HepG2 (cell line): ENCODE data around the gene MRPS2. TPM values are rescaled to one million over a fixed set of nuclear protein-coding genes. Genes with fewer than 3 reads are reported as not detected.

Source experiments
- BORCS8-MEF2B ChIP-seq: sonication (generic); formaldehyde crosslinking; IDR thresholded peaks from 2 replicates; pipeline ENCODE4 v1.8.0; 2022; ENCODE audit warnings: mild to moderate bottlenecking, missing genetic modification reagents
- GTF2F1 ChIP-seq: fragments of 150-350 bp; IDR thresholded peaks from 2 replicates; pipeline ENCODE4 v1.6.1; 2014; ENCODE audit warnings: low read length
- MXI1 ChIP-seq: IDR thresholded peaks from 3 replicates; pipeline ENCODE4 v1.6.1; 2012; ENCODE audit warnings: low read depth, low read length, inconsistent platforms, borderline replicate concordance
- PHF8 ChIP-seq: sonication (generic); formaldehyde crosslinking; IDR thresholded peaks from 2 replicates; pipeline ENCODE4 v1.5.0; 2020; ENCODE audit warnings: missing genetic modification reagents
- SALL1 ChIP-seq: sonication (generic); formaldehyde crosslinking; IDR thresholded peaks from 2 replicates; pipeline ENCODE4 v1.8.0; 2022; ENCODE audit warnings: mild to moderate bottlenecking, missing genetic modification reagents
- SMAD1 ChIP-seq: sonication (generic); formaldehyde crosslinking; IDR thresholded peaks from 2 replicates; pipeline ENCODE4 v1.4.0; 2020; ENCODE audit warnings: missing genetic modification reagents, low read depth, mild to moderate bottlenecking, borderline replicate concordance
- SOX13 ChIP-seq, 3 experiments: fragments of 450-650 bp in 1 of 3; sonication (generic) in 1 of 3; formaldehyde crosslinking in 1 of 3; IDR thresholded peaks in 2 of 3; conservative IDR thresholded peaks in 1 of 3; 2 replicates each; pipeline versions ENCODE4 v1.5.0 to v1.6.1; 2016 to 2020; ENCODE audit warnings: antibody characterized with exemption in 1 of 3, mild to moderate bottlenecking in 1 of 3, missing compliant biosample characterization in 1 of 3, missing genetic modification reagents in 1 of 3, moderate library complexity in 1 of 3
- SP4 ChIP-seq: sonication (generic); formaldehyde crosslinking; IDR thresholded peaks from 2 replicates; pipeline ENCODE4 v1.8.1; 2023; ENCODE audit warnings: mild to moderate bottlenecking, missing genetic modification reagents
- TCF12 ChIP-seq, 2 experiments: fragments of 450-650 bp in 1 of 2; sonication (generic) in 1 of 2; formaldehyde crosslinking in 1 of 2; IDR thresholded peaks; 2 replicates each; pipeline versions ENCODE4 v1.6.1 to v1.8.0; 2017 to 2022; ENCODE audit warnings: antibody characterized with exemption in 1 of 2, mild to moderate bottlenecking in 1 of 2, missing genetic modification reagents in 1 of 2, moderate library complexity in 1 of 2
- YEATS2 ChIP-seq: sonication (generic); formaldehyde crosslinking; IDR thresholded peaks from 2 replicates; pipeline ENCODE4 v1.4.0; 2020; ENCODE audit warnings: missing genetic modification reagents, borderline replicate concordance
- ZNF230 ChIP-seq: sonication (generic); formaldehyde crosslinking; IDR thresholded peaks from 2 replicates; pipeline ENCODE4 v1.4.0; 2020; ENCODE audit warnings: mild to moderate bottlenecking, missing genetic modification reagents
- ZNF468 ChIP-seq: sonication (generic); formaldehyde crosslinking; IDR thresholded peaks from 2 replicates; pipeline ENCODE4 v1.8.0; 2022; ENCODE audit warnings: mild to moderate bottlenecking, moderate library complexity, missing genetic modification reagents
- polyA plus RNA-seq, 8 experiments: library from polyadenylated mRNA; depleted of rRNA in 3 of 8; stranded (reverse) in 7 of 8; unstranded in 1 of 8; fragments of >200 nt; fragmentation: Illumina TruSeq in 4 of 8; extraction: Trizol in 4 of 8; gene quantifications; 2 replicates each; pipeline versions ENCODE4 v1.2.1 to v1.2.3, GENCODE V29; 2011 to 2016; ENCODE audit warnings: low read depth in 4 of 8, missing spikeins in 1 of 8, mixed read lengths in 1 of 8; ENCODE audit not compliant: insufficient read depth in 1 of 8
- total RNA-seq, 5 experiments: library from RNA; depleted of rRNA; stranded (reverse); fragments of >200 nt; fragmentation: Illumina TruSeq; extraction: Trizol; gene quantifications; 2 replicates each; pipeline ENCODE4 v1.2.3, GENCODE V29; 2016; ENCODE audit warnings: low read depth in 1 of 5
- TF ChIP-seq, protein P1 (sequence below): sonication (generic); formaldehyde crosslinking; IDR thresholded peaks from 2 replicates; pipeline ENCODE4 v1.5.0; 2020; ENCODE audit warnings: missing genetic modification reagents, mild to moderate bottlenecking, borderline replicate concordance
- TF ChIP-seq, protein P2 (sequence below): sonication (generic); formaldehyde crosslinking; IDR thresholded peaks from 2 replicates; pipeline ENCODE4 v1.4.0; 2020; ENCODE audit warnings: missing genetic modification reagents, mild to moderate bottlenecking, borderline replicate concordance
- TF ChIP-seq, protein P3 (sequence below): sonication (generic); formaldehyde crosslinking; conservative IDR thresholded peaks from 2 replicates; pipeline ENCODE4 v1.5.0; 2020; ENCODE audit warnings: missing genetic modification reagents
- TF ChIP-seq, protein P4 (sequence below): sonication (generic); formaldehyde crosslinking; IDR thresholded peaks from 2 replicates; pipeline ENCODE4 v1.4.0; 2020; ENCODE audit warnings: missing genetic modification reagents
- TF ChIP-seq, protein P5 (sequence below): sonication (generic); formaldehyde crosslinking; IDR thresholded peaks from 2 replicates; pipeline ENCODE4 v1.5.0; 2020; ENCODE audit warnings: missing genetic modification reagents

MRPS2 gene
- total and polyA plus RNA-seq, 2 of the 13 experiments (the other 11 are each of a cell fraction or from before 2014, with no cell fraction given), result 44.4 to 86.7 TPM

DNA sequence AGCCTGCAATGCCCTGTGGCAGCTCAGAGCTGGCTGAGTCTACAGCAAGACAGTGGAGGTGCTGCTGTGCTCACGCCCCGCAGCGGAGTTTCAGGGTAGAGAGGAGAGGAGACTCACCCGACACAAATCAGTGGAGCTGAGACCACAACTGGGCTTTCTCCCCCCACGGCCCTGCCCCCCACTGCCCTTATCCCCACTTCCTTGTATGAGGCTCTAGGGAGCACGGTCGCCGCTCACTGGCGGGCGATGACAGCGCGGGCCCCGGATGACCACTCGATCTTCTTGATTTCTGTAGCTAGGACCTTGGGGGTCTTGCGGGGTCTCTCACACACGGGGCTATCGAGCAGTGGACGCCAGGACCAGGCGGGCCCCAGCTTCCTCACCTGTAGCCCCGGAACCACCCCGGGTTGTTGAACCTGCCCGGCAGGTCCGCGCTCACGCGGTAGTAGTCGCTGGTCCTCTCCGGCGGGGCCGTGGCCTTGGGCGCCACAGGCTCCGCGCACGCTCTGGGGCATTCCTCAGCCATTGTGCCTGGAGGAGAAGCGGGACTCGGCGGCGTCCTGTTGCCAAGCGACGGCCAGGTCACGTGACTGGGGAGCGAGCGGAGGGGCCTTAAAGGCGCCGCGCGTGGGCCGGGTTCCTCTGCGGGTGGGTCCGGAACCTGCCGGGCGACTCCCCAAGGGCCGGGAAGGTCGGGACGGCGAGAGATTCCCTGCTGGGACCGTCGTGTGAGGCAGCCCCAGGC, 984 bp upstream of the MRPS2 start (continued):
- TF ChIP-seq SP4 (0 out of 2 replicates have a peak, but pooled peaks have one; percentile 26), BORCS8-MEF2B (CRISPR knock-in tag) (peak; percentile 66; the same call in 1 of the 2 replicates), GTF2F1 (peak; percentile 84), SOX13 (IDR thresholded peaks at IDR 0.05) (no peak), SOX13 (CRISPR knock-in tag; conservative IDR thresholded peaks at IDR 0.05 in 1 of 2, IDR thresholded peaks at IDR 0.05 in 1 of 2) (0 out of 4 replicates have a peak, but pooled peaks of 1 of the 2 experiments have one; percentile 22), PHF8 (CRISPR knock-in tag) (peak; percentile 31; the same call in 1 of the 2 replicates), MXI1 (peak; percentile 98), ZNF230 (0 out of 2 replicates have a peak, but pooled peaks have one; percentile 21), YEATS2 (CRISPR knock-in tag) (0 out of 2 replicates have a peak, but pooled peaks have one; percentile 39), SMAD1 (0 out of 2 replicates have a peak, but pooled peaks have one; percentile 59), ZNF468 (no peak), TCF12 (IDR thresholded peaks at IDR 0.05) (no peak), TCF12 (CRISPR knock-in tag; IDR thresholded peaks at IDR 0.05) (0 out of 2 replicates have a peak, but pooled peaks have one; percentile 47), SALL1 (CRISPR knock-in tag) (peak; percentile 47; the same call in 1 of the 2 replicates)
- TF ChIP-seq, protein P1, sequence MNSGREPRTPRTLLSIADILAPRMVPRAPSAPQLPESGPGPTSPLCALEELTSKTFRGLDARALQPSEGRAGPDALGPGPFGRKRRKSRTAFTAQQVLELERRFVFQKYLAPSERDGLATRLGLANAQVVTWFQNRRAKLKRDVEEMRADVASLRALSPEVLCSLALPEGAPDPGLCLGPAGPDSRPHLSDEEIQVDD (CRISPR knock-in tag), result no peak
- TF ChIP-seq, protein P2, sequence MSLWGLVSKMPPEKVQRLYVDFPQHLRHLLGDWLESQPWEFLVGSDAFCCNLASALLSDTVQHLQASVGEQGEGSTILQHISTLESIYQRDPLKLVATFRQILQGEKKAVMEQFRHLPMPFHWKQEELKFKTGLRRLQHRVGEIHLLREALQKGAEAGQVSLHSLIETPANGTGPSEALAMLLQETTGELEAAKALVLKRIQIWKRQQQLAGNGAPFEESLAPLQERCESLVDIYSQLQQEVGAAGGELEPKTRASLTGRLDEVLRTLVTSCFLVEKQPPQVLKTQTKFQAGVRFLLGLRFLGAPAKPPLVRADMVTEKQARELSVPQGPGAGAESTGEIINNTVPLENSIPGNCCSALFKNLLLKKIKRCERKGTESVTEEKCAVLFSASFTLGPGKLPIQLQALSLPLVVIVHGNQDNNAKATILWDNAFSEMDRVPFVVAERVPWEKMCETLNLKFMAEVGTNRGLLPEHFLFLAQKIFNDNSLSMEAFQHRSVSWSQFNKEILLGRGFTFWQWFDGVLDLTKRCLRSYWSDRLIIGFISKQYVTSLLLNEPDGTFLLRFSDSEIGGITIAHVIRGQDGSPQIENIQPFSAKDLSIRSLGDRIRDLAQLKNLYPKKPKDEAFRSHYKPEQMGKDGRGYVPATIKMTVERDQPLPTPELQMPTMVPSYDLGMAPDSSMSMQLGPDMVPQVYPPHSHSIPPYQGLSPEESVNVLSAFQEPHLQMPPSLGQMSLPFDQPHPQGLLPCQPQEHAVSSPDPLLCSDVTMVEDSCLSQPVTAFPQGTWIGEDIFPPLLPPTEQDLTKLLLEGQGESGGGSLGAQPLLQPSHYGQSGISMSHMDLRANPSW (CRISPR knock-in tag), result no peak
- TF ChIP-seq, protein P3, sequence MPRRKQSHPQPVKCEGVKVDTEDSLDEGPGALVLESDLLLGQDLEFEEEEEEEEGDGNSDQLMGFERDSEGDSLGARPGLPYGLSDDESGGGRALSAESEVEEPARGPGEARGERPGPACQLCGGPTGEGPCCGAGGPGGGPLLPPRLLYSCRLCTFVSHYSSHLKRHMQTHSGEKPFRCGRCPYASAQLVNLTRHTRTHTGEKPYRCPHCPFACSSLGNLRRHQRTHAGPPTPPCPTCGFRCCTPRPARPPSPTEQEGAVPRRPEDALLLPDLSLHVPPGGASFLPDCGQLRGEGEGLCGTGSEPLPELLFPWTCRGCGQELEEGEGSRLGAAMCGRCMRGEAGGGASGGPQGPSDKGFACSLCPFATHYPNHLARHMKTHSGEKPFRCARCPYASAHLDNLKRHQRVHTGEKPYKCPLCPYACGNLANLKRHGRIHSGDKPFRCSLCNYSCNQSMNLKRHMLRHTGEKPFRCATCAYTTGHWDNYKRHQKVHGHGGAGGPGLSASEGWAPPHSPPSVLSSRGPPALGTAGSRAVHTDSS, result no peak
- TF ChIP-seq, protein P4, sequence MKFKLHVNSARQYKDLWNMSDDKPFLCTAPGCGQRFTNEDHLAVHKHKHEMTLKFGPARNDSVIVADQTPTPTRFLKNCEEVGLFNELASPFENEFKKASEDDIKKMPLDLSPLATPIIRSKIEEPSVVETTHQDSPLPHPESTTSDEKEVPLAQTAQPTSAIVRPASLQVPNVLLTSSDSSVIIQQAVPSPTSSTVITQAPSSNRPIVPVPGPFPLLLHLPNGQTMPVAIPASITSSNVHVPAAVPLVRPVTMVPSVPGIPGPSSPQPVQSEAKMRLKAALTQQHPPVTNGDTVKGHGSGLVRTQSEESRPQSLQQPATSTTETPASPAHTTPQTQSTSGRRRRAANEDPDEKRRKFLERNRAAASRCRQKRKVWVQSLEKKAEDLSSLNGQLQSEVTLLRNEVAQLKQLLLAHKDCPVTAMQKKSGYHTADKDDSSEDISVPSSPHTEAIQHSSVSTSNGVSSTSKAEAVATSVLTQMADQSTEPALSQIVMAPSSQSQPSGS (CRISPR knock-in tag), result peak; percentile 38; the same call in 1 of the 2 replicates
- TF ChIP-seq, protein P5, sequence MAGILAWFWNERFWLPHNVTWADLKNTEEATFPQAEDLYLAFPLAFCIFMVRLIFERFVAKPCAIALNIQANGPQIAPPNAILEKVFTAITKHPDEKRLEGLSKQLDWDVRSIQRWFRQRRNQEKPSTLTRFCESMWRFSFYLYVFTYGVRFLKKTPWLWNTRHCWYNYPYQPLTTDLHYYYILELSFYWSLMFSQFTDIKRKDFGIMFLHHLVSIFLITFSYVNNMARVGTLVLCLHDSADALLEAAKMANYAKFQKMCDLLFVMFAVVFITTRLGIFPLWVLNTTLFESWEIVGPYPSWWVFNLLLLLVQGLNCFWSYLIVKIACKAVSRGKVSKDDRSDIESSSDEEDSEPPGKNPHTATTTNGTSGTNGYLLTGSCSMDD (CRISPR knock-in tag), result no peak
